Keratinocyte (primary cell): Measurements from ENCODE around the gene NECTIN1.

ENCODE experiments used
- EZH2 ChIP-seq: IDR thresholded peaks from one replicate; pipeline ENCODE4 v1.6.1; 2012; ENCODE audit warnings: inconsistent platforms, mild to moderate bottlenecking, low read length, moderate library complexity
- TF ChIP-seq, protein P1 (sequence below), 3 experiments: IDR thresholded peaks in 1 of 3; conservative IDR thresholded peaks in 1 of 3; optimal IDR thresholded peaks in 1 of 3; 2 replicates in 2 of 3; 3 replicates in 1 of 3; pipeline versions ENCODE3 to v1.5.1; 2011; ENCODE audit warnings: low read length in 3 of 3, mild to moderate bottlenecking in 3 of 3, moderate library complexity in 2 of 3, control low read depth in 1 of 3, inconsistent platforms in 1 of 3; ENCODE audit not compliant: insufficient read depth in 2 of 3; ENCODE audit errors: extremely low read depth in 1 of 3

DNA sequence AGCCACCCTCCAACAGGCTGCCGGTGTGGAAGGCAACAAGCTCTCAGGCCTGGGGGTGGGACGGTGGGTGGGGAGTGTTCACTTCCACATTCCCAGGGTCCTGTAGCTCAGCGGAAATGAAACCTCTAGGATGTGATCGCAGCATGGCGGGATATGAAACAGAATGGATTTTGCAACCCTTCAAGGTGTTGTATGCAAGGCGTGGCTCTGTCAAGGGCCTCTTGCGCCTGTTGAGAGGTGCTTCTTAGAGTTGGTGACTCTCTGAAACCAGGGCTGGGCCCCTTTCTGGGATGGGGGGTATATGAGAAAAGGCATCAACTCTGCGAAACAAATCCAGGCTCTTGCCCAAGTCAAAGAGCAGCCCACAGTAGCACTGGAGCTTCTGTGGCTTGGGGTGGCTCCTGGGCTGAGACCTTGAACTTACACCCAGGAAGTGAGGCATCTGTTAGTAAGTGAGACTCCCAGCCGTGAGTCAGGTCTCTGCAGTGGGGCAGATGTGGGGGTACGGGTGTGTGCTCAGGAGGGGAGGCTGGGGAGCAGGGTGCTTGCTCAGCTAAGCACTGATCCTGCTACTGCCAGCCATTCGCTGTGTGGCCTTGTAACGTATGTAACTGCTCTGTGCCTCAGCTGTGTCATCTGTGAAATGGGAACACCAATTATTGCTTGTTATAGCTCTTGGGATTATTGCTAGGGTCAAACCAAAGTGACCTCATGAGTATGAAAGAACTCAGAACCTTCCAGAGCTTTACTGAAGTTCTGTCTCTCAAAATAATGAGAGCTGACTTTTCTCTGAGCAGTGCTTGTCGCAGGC lies 28.3 kb downstream of the NECTIN1 start:
- TF ChIP-seq, protein P1, sequence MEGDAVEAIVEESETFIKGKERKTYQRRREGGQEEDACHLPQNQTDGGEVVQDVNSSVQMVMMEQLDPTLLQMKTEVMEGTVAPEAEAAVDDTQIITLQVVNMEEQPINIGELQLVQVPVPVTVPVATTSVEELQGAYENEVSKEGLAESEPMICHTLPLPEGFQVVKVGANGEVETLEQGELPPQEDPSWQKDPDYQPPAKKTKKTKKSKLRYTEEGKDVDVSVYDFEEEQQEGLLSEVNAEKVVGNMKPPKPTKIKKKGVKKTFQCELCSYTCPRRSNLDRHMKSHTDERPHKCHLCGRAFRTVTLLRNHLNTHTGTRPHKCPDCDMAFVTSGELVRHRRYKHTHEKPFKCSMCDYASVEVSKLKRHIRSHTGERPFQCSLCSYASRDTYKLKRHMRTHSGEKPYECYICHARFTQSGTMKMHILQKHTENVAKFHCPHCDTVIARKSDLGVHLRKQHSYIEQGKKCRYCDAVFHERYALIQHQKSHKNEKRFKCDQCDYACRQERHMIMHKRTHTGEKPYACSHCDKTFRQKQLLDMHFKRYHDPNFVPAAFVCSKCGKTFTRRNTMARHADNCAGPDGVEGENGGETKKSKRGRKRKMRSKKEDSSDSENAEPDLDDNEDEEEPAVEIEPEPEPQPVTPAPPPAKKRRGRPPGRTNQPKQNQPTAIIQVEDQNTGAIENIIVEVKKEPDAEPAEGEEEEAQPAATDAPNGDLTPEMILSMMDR (optimal IDR thresholded peaks at IDR 0.05 in 1 of 3, IDR thresholded peaks at IDR 0.05 in 1 of 3, conservative IDR thresholded peaks at IDR 0.05 in 1 of 3; ENCODE audit: extremely low read depth in 1 of 3, insufficient read depth in 2 of 3, low read length in 3 of 3) = no peak
- TF ChIP-seq EZH2 = no peak
